GM23338 (cell line): ENCODE results near the gene MAMDC2.

Experiments used
- CREB1 ChIP-seq: fragments of 250-450 bp; sonication (Bioruptor Pico); IDR thresholded peaks from 2 replicates; pipeline ENCODE4 v1.5.0; 2020; ENCODE audit warnings: low read depth, mild to moderate bottlenecking, moderate library complexity
- CTCF ChIP-seq, 2 experiments: fragments of 200-600 bp in 1 of 2; sonication (generic) in 1 of 2; conservative IDR thresholded peaks; 2 replicates each; pipeline versions ENCODE4 v1.5.1 to v1.6.1; 2016 to 2017; ENCODE audit warnings: antibody characterized with exemption in 2 of 2, low read depth in 2 of 2, mild to moderate bottlenecking in 2 of 2, moderate library complexity in 1 of 2
- ETS1 ChIP-seq: IDR thresholded peaks from 2 replicates; pipeline ENCODE4 v1.6.1; 2016; ENCODE audit warnings: antibody characterized with exemption
- EZH2 ChIP-seq: fragments of 200-600 bp; sonication (generic); IDR thresholded peaks from one replicate; pipeline ENCODE4 v1.8.0; 2017; ENCODE audit warnings: antibody characterized with exemption, mild to moderate bottlenecking, low read depth; ENCODE audit not compliant: unreplicated experiment
- EZH2phosphoT487 ChIP-seq: fragments of 200-600 bp; sonication (generic); IDR thresholded peaks from one replicate; pipeline ENCODE4 v1.8.1; 2018; ENCODE audit warnings: antibody characterized with exemption; ENCODE audit not compliant: unreplicated experiment
- NANOG ChIP-seq: IDR thresholded peaks from 2 replicates; pipeline ENCODE4 v1.6.1; 2016; ENCODE audit warnings: antibody characterized with exemption, borderline replicate concordance
- POLR2AphosphoS5 ChIP-seq: IDR thresholded peaks from 2 replicates; pipeline ENCODE4 v1.6.1; 2016; ENCODE audit warnings: antibody characterized with exemption, low read depth
- REST ChIP-seq: IDR thresholded peaks from one replicate; pipeline ENCODE4 v1.6.1; 2018; ENCODE audit warnings: antibody characterized with exemption; ENCODE audit not compliant: unreplicated experiment
- ZNF114 ChIP-seq: fragments of 250-450 bp; sonication (Bioruptor Pico); IDR thresholded peaks from 2 replicates; pipeline ENCODE4 v1.5.0; 2020; ENCODE audit warnings: mild to moderate bottlenecking, moderate library complexity
- ZNF462 ChIP-seq: fragments of 250-450 bp; sonication (Bioruptor Pico); IDR thresholded peaks from 2 replicates; pipeline ENCODE4 v1.5.0; 2020; ENCODE audit warnings: mild to moderate bottlenecking, moderate library complexity

- TF ChIP-seq CTCF (conservative IDR thresholded peaks at IDR 0.05; ENCODE audit: low read depth in 2 of 2) (no peak), EZH2 (no peak), POLR2AphosphoS5 (no peak), EZH2phosphoT487 (no peak), NANOG (no peak), REST (no peak), ETS1 (no peak), ZNF114 (no peak), CREB1 (CRISPR knock-in tag) (no peak), ZNF462 (CRISPR knock-in tag) (no peak)
Measured at GRCh38 chr9:70045452-70045851, 1.8 kb downstream of the MAMDC2 start.
